VCaP (cell line): ENCODE data around the gene PRR22.
"Not testable (repeated sequence)": the region's sequence is repeated elsewhere in the genome, so short reads cannot be mapped to it uniquely, and the experiment has no call there.

Source experiments
- H3K27ac ChIP-seq: fragments of 450-650 bp; 2 replicates; pipeline ENCODE4 v1.5.1; 2017
- CTCF ChIP-seq: fragments of 450-650 bp; conservative IDR thresholded peaks from 2 replicates; pipeline ENCODE4 v1.5.1; 2017; ENCODE audit warnings: mild to moderate bottlenecking, moderate library complexity

PRR22 gene

DNA sequence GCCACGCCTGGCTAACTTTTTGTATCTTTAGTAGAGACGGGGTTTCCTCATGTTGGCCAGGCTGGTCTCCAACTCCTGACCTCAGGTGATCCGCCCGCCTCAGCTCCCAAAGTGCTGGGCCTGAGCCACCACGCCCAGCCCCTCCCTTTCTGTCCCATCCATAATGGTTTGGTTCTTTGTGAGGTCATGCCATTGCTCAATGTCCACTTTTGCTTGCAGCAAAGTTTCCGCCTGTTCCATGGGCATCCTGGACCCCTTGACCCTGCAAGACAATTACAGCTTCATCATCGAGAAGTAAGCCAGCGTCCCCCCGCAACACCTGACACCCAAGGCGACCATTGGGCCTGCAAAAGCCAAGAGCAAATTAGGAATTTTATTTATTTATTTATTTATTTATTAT lies 16.6 kb downstream of the PRR22 start:
- no peak overlapping the region for H3K27ac ChIP-seq
- no peak for TF ChIP-seq CTCF

- no peak for TF ChIP-seq CTCF
- H3K27ac ChIP-seq, result no peak overlapping the region
Observed at GRCh38 chr19:5765220-5765619, 19.3 kb downstream of the PRR22 start.

DNA sequence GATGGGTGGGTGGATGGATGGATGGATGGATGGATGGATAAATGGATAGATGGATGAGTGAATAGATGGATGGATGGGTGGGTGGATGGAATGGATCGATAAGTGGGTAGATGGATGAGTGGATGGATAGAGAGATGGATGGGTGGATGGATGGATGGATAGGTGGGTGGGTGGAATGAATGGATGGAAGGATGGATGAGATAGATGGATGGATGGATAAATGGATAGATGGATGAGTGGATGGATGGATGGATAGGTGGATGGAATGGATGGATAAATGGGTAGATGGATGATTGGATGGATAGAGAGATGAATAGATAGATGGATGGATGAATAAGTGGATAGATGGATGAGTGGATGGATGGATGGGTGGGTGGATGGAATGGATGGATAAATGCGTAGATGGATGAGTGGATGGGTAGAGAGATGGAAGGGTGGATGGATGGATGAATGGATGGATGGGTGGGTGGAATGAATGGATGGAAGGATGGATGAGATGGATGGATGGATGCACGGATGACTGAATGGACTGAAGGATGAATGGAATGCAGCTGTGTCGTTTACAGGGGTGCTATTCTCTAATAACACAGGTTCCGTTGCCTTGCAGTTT lies 21.8 kb downstream of the PRR22 start:
- no peak for TF ChIP-seq CTCF

GRCh38 chr19:5753743-5754142 lies 30.8 kb downstream of the PRR22 start:
- H3K27ac ChIP-seq, result no peak overlapping the region
- no peak for TF ChIP-seq CTCF

More for the DNA sequence above, 21.8 kb downstream of the PRR22 start:
- no peak overlapping the region for H3K27ac ChIP-seq

DNA sequence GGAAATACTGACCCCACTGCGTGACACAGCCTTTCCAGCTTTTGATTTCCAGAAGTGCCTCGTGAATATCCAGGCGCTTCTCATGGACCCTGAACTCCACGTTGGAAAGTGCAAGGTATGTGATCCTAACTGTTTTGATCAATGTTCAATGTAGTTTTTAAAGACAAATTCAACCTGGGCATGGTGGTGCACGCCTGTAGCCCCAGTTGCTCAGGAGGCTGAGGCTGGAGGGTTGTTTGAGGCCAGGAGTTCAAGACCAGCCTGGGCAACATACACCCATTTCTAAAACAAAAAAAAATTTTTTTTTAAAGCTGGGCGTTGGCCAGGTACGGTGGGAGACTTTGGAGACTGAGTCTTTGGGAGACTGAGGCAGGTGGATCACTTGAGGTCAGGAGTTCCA lies 32.8 kb downstream of the PRR22 start:
- no peak overlapping the region for H3K27ac ChIP-seq
- no peak for TF ChIP-seq CTCF

DNA sequence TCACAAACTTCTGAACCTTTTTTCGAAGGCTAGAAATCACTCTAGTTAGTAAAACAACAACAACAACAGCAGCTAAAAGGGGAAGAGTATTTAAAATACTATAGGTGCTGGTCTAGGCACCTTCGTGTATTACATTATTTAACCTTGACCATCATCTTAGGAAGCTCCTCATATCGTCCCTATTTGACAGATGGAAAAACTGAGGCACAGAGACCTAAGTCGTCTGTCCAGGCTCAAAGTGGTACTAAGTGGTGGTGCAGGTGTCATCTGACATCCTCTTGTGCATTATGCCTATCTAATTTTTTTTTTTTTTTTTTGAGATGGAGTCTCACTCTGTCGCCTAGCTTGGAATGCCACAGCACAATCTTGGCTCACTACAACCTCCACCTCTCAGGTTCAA lies 35.0 kb downstream of the PRR22 start:
- no peak overlapping the region for H3K27ac ChIP-seq
- TF ChIP-seq CTCF, result no peak

DNA sequence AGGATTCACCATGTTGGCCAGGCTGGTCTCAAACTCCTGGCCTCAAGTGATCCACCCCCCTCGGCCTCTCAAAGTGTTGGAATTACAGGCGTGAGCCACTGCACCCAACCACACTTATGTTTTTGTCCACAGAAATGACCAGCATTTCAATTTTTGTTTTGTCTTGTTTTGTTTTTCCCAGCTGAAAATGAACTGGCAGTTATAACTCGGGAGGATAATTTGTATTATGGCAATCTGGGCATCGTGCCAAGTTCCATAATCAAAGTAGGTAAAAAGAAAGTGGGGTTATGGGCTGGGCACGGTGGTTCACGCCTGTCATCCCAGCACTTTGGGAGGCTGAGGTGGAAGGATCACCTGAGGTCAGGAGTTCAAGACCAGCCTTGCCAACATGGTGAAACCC lies 35.6 kb downstream of the PRR22 start:
- not testable (repeated sequence) for H3K27ac ChIP-seq

DNA sequence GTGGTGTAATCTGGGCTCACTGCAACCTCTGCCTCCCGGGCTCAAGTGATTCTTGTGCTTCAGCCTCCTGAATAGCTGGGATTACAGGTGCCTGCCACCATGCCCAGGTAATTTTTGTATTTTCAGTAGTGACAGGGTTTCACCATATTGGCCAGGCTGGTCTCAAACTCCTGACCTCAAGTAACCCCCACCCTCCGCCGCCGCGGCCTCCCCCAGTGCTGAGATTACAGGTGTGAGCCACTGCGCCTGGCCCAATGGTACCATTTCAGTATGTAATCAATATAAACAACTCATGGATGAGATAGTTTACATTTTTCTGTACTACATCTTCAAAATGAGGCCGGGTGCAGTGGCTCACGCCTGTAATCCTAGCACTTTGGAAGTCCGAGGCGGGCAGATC lies 39.5 kb downstream of the PRR22 start:
- not testable (repeated sequence) for H3K27ac ChIP-seq

GRCh38 chr19:5743630-5744029 lies 40.9 kb downstream of the PRR22 start:
- no peak for TF ChIP-seq CTCF
- no peak overlapping the region for H3K27ac ChIP-seq
